Measurements from ENCODE around the gene CBX5. TPM values are rescaled to one million over a fixed set of nuclear protein-coding genes. Genes with fewer than 3 reads are reported as not detected.
"Not testable (repeated sequence)": the region's sequence is repeated elsewhere in the genome, so short reads cannot be mapped to it uniquely, and the experiment has no call there.

Gene CBX5
- total and polyA plus RNA-seq, 2 of the 8 experiments (the other 6 are each of a cell fraction or from before 2014, with no cell fraction given) = 62.4 to 231 TPM

GRCh38 chr12:54231269-54231668 is 48.7 kb downstream of the CBX5 start:
- not testable (repeated sequence) for H2BK15ac ChIP-seq (ENCODE audit: low read length); H2AFZ ChIP-seq (ENCODE audit: low read length); H2BK12ac ChIP-seq (ENCODE audit: low read depth, low read length); H3K36me3 ChIP-seq (ENCODE audit: control insufficient read depth in 2 of 4, insufficient read depth in 4 of 4, low read length in 3 of 4); H3K23me2 ChIP-seq (ENCODE audit: low read depth, low read length); H3K4ac ChIP-seq (replicated peaks; ENCODE audit: insufficient read length, low read depth, low read length); FAIRE-seq; H4K5ac ChIP-seq (ENCODE audit: insufficient read length, low read depth, low read length); H3K4me3 ChIP-seq (ENCODE audit: extremely low read depth in 1 of 4, insufficient read depth in 2 of 4, low read depth in 3 of 4, low read length in 4 of 4); H3K9ac ChIP-seq (replicated peaks in 1 of 4; ENCODE audit: extremely low read depth in 1 of 4, low read depth in 3 of 4, low read length in 3 of 4); H4K8ac ChIP-seq (ENCODE audit: extremely low read depth, insufficient read depth, low read length); H4K91ac ChIP-seq (replicated peaks; ENCODE audit: insufficient read length, low read length); DNase-seq (ENCODE audit: low read depth in 1 of 2, low spot score in 2 of 2); H3K23ac ChIP-seq (ENCODE audit: insufficient read length); H3K27me3 ChIP-seq (replicated peaks in 1 of 4; ENCODE audit: control insufficient read depth in 3 of 4, extremely low read depth in 1 of 4, insufficient read depth in 3 of 4, low read length in 3 of 4); H3K9me3 ChIP-seq (ENCODE audit: insufficient read depth in 2 of 2, low read depth in 1 of 2, low read length in 1 of 2); H3K56ac ChIP-seq (replicated peaks; ENCODE audit: insufficient read length, low read depth, low read length); H3K18ac ChIP-seq (ENCODE audit: extremely low read depth, low read length); H3K14ac ChIP-seq (ENCODE audit: insufficient read length); H4K20me1 ChIP-seq (replicated peaks in 1 of 2; ENCODE audit: control insufficient read depth in 1 of 2, insufficient read depth in 2 of 2, low read length in 2 of 2); H2AK5ac ChIP-seq (ENCODE audit: low read depth, low read length); H3K4me2 ChIP-seq (ENCODE audit: insufficient read depth in 1 of 2, low read depth in 2 of 2, low read length in 2 of 2); H3K79me1 ChIP-seq (ENCODE audit: low read depth, low read length); H3K79me2 ChIP-seq (ENCODE audit: control insufficient read depth in 1 of 2, insufficient read depth in 2 of 2, low read length in 2 of 2); H2BK5ac ChIP-seq (ENCODE audit: low read depth, low read length); H3K27ac ChIP-seq (ENCODE audit: low read depth, low read length); H2BK120ac ChIP-seq (replicated peaks; ENCODE audit: low read depth, low read length); H2BK20ac ChIP-seq (ENCODE audit: low read length); H3K4me1 ChIP-seq (replicated peaks in 1 of 4; ENCODE audit: control insufficient read depth in 3 of 4, insufficient read depth in 4 of 4, low read length in 3 of 4)
- WGBS, 2 experiments (ENCODE audit: extremely low coverage in 1 of 2, insufficient coverage in 1 of 2, insufficient read length in 1 of 2, insufficient replicate concordance in 2 of 2, low coverage in 1 of 2, low lambda C conversion rate in 2 of 2, missing lambda C conversion rate in 1 of 2) = 89% methylated on average over 3 of the region's 3 CpGs; no CpG with 5 or more reads in 1 of the 2 experiments
- CTCF ChIA-PET (ENCODE audit: partially characterized antibody) = interaction anchor here (0.7 to 2.0 kb wide), 13 partner anchors 11 to 130 kb away, joined by 3 to 8 read pairs (median 3); no protein-coding TSS in a partner anchor
- POLR2A ChIA-PET (ENCODE audit: partially characterized antibody) = interaction anchor here (1.0 to 6.6 kb wide), 6 partner anchors 8 to 61 kb away, joined by 3 to 53 read pairs (median 10); partner anchors contain the start of genes CBX5 and HNRNPA1
